Left cardiac atrium (tissue), 4 donors: ENCODE measurements around the gene PROCA1. TPM values are rescaled to one million over a fixed set of nuclear protein-coding genes. Genes with fewer than 3 reads are reported as not detected.

Experiments
- ATAC-seq, 2 donors: fragments of 200-7000 bp; cut with Tn5 transposase; one replicate each; pipeline ENCODE4 v1.9.1; 2020; ENCODE audit warnings: mild to moderate bottlenecking in 2 of 2, moderate library complexity in 2 of 2
- DNase-seq: peaks from one replicate; pipeline ENCODE4 v3.0.0-alpha.2; 2020
- intact Hi-C, 2 donors: fragments of 100-400 bp; cut with DNase I; formaldehyde crosslinking; loops; one replicate each; pipeline versions ENCODE4 v1.14.1 to v1.15.1; 2022 to 2023
- long read RNA-seq: library from polyadenylated mRNA; unstranded; transcript quantifications from one replicate; pipeline ENCODE4 v2.0.0, GENCODE V29; 2021
- total RNA-seq, 2 donors: library from RNA; stranded (reverse); fragmentation: NEBNext Ultra II Directional; extraction: Animal tissue kit (Norgen Biotek cat#: 25700); gene quantifications; one replicate each; pipeline ENCODE4 v1.2.1, GENCODE V29; 2021
- donor health status: DM: no; HTN: yes; CAD: no.
- donor health status: DM: no; HTN: yes; CAD: no; lungs with severe emphysema.
- donor health status: DM: yes; HTN: yes; CAD: no.
- donor health status: Dilated cardiomyopathy.

Gene PROCA1, protein sequence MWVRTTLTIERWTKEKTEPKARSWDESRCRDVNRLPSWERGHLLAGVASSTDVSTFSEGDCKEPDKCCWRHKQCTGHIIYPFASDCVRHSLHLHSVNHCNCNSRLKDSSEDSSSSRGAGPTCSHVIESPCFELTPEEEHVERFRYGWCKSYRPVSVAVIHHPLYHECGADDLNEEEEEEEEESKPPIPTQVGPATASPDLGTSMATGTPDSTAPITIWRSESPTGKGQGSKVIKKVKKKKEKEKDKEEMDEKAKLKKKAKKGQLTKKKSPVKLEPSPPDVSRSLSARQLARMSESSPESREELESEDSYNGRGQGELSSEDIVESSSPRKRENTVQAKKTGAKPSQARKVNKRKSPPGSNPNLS
- total RNA-seq = 1 to 10 TPM in 1 of 2 donors, under 1 TPM in 1; 0.97 to 1.6 TPM
- long read RNA-seq = 0 reads

DNA sequence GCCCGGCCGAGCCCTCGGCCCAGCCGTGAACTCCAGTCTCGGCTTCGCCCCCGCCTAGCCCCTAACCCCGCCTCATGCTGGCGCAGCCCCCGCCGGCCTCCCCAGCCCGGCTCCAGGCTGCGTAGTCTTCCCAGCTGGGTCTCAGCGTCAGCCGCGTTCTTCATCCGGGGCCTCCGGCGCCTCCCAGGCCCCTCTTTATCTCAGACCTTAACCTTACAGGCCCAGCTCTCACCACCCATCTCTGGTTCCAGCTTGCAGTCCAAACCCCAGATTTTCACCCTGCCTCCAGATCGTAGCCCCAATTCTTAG is at the start of gene PROCA1:
PROCA1 (minus strand) TSS at position 166 of the 309 bp plus-strand sequence. CDS start 228 bp downstream, outside the sequence.
- ATAC-seq (peak; percentile 23 to 42), DNase-seq (no peak)
- intact Hi-C loops = no loop called here

DNA sequence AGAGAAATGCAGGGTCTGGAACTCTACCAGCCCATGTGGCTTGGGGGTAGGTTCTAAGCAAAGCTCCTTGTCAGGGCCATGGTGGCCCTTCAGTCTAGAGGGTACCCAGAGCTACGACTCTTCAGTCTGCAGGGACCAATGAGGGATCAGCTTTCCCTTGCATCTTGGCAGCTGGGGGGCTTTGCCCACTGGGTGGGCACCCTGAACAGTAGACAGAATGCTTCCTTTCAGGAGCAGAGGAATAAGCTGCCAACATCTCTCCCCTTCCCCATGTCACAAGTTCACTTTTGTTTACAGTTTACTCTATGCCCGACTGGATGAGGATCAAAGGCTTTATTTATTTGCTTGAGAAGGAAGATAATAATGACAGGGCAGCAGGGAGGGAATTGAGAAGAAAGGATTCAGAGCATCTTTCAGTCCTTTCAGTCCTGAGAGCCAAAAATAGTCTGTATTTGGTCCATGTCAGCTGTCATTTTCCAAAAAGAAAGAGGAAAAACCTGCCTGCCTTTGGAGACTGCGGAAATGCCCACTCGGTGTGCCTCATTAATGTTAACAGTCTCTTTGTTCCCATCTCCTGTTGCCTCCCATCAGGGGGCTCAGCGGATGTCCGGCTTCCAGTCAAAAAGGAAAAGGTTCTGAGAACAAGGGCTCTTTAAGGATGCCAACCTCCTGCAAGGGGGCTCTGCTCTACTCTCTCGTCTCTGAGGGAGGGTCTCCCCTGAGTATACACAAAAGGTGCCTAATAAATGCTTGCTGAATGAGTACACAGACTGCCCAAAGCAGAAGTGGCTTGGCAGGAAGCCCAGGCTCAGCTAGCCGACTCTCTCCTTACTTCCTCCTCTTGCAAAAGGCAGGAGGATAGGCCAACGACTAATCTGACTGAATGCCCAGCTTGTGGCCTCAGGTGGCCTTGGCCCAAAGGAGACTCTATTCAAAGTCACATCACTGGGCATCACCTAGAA is 49.2 kb upstream of the PROCA1 start:
- DNase-seq (peak; percentile 75), ATAC-seq (peak; percentile 37 to 41)
- intact Hi-C loops = loop anchor here (5.0 to 10.0 kb wide), 2 partner anchors 144 to 156 kb away; partner anchors contain the start of gene DHRS13 (in 1 of the 2)

DNA sequence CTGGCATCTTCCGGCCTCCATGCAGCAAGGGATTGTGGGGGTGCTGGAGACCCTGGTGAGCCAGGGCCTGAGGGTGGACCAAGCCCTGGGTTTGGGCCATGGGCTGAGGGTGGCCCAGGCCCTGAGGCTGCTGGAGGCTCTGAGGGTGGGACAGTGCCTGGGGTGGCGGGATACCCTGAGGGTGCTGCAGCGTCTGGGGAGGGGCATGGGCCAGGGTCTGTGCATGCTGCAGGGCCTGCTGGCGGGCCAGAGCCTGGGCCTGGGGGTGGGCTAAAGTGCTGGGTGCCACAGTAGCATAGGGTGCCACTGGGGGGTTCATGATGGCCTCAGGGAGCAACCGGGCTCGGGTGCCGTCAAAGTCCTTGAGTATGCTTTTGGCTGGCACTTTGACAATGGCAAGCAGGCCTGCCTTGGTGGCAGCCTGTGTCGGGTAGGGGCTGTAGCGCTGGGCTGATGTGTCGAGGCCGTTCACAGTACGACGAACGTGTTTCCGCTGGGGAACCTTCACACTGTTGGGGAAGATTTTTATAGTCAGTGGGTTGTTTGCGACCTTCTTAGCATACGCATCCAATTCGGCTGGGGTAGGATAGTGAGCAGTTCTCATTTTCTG is 47.7 kb upstream of the PROCA1 start:
- ATAC-seq (no peak), DNase-seq (no peak)
- intact Hi-C loops = no loop called here

DNA sequence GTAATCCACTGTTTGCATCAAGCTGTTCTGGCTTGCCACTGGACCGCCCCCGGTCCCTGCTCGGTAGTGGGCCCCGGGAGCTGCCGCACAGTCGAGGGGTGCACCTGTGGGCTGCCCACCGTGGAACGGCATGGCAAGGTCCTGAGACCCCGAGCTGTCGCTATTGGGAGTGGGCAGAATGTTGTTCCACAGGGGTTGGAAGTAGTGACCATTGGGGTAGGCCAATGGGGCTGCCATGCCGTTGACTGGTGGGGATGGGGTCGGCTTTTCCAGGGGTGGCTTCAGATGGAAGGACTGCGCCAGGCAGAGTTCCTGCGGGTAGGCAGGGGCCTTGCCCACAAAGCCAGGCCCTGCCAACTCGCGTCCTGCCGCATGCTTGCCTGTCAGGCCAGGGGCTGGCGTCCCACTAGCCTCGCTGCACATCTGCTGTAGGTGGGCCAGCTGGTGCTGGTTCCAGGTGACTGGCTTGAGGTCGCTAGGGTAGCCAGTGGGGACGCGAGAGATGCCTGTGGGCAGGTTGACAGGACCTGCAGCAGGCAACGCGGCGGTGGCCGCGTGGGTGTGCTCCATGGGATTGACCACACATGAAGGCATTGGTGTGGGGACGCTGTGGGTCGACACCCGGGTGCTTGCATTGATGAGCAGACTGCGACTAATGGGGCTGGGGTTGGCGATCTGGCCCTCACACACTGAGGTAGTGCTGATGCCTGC is 46.9 kb upstream of the PROCA1 start:
- ATAC-seq = no peak
- intact Hi-C loops = no loop called here
- no peak for DNase-seq

DNA sequence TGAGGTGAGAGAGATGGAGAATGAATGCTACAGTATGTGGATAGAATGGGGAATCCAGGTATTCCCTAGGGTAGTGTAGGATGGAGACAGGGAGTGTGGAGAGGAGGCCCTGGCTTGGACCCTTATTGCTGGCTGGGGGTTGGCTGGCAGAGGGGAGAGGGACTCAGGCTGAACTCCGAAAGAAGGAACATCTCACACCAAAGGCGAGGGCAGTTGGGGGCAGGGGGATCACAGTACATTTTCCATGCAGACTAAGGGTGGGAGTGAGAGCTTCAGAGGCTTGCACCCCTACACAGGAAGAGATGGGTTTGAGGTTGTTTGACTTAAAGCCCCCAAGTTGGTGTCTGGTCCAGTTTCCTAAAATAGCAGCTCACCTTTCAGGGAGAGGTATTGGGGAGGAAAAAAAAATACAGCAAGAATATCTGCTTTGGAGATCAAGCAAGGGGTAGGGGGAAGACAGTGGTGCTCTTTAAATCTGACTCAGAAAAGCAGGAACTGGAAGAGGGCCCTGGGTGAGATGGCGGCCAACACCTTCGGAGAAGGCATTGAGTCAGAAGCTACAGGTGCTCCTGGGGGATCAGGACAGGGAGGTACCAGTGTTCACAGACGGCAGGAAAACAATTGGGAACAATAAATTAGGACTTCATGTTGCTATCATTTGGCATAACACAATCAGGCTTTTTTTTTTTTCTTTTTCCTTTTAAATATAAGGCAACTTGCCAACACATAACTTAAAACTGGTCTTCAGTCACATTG is 44.5 kb upstream of the PROCA1 start:
- intact Hi-C loops = no loop called here
- DNase-seq (no peak), ATAC-seq (no peak)

DNA sequence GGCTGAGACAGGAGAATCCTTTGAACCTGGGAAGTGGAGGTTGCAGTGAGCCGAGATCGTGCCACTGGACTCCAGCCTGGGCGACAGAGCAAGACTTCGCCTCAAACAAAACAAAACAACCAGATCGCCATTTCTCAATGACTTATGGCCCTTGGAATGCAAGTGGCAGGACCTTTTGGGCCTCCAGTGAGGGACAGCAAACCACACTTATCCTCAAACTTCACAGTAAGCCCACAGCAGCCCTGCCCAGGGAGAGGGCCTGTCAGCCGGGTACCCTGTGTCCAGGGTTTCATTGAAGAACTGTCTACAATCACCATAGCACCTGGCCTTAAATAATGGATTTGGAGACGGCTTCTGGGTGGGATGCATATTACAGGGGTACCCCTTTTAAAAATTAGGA is 43.8 kb upstream of the PROCA1 start:
- intact Hi-C loops = no loop called here
- no peak for DNase-seq
- no peak for ATAC-seq

DNA sequence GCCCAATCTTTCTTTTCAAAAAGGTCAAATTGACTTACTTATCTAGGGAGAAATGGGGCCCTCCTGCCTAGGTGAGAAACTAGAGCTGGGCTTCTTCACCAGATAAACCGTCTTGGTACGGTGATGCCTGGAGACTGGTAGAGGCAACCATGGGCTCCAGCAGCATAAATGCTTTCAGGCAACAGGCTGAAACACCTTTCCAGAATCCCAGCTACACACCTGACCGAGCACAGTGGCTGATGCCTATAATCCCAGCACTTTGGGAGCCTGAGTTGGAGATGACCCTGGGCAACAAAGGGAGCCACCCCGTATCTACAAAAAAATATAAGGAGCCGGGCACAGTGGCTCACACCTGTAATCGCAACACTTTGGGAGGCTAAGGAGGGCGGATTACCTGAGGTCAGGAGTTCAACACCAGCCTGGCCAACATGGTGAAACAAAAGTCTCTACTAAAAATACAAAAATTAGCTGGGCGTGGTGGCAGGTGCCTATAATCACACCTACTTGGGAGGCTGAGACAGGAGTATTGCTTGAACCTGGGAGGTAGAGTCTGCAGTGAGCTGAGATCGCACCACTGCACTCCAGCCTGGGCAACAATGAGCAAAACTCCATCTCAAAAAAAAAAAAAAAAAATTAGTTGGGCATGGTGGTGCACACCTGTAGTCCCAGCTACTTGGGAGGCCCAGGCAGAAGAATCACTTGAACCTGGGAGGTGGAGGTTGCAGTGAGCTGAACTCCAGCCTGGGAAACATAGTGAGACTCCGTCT is 40.1 kb upstream of the PROCA1 start:
- no peak for DNase-seq
- no peak for ATAC-seq
- intact Hi-C loops = no loop called here

DNA sequence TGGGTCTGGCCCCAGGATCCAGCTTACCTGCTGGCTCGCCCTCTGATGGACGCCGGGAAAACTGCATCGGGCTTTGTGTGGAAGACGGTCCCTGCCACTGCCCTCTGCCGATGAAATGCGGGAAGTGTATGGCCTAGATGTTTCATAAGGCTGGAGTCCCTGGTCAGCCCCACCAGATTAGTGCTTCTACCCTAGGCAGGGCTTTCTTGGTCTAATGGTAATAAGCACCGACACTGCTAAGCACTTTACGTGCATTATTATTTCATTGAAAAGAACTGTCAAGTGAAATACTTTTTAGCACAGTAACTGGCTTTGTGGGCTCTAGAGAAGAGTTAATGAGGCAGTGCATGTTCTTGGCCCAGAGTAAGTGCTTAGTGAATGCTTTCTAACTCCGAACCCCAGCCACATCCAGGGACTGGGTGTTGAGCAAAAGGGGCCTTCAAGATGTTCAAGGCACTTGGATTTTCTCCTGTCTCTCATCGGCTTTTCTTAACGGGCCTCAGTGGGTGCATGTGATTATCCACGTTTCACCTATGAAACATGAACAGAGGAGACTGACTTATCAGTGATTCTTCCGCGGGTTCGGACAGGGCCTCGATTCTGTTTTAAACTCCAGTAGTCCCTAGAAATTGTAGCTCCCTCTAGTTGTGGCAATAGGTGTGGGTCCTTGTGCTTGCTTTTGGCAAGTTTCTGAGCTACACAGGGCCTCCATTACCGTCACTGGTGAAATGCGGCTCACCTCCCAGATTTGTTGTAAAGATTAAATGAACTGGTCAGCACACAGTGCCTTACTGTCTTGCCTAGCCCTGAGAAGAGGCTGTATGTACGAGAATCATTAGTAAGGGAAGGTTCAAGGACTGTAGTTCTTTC is 38.7 kb upstream of the PROCA1 start:
- intact Hi-C loops = no loop called here
- DNase-seq (peak; percentile 94), ATAC-seq (peak; percentile 69 to 80)

DNA sequence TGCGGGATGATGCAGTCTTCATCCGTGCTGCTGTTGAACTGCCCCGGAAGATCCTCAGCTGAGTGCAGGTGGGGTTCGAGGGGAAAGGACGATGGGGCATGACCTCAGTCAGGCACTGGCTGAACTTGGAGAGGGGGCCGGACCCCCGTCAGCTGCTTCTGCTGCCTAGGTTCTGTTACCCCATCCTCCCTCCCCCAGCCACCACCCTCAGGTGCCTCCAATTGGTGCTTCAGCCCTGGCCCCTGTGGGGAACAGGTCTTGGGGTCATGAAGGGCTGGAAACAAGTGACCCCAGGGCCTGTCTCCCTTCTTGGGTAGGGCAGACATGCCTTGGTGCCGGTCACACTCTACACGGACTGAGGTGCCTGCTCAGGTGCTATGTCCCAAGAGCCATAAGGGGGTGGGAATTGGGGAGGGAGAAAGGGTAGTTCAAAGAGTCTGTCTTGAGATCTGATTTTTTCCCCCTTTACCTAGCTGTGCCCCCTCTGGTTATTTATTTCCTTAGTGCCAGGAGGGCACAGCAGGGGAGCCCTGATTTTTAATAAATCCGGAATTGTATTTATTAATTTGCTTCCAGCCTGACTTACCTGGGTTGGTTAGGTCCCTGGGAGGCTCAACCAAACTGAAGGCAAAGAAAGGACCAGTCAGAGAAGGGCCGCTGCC is 38.0 kb upstream of the PROCA1 start:
- intact Hi-C loops = loop anchor here in 1 of 2 donors (2.0 kb wide), 1 partner anchor 23 kb away; the partner anchor contains the start of gene TLCD1
- no peak for DNase-seq
- ATAC-seq = no peak

DNA sequence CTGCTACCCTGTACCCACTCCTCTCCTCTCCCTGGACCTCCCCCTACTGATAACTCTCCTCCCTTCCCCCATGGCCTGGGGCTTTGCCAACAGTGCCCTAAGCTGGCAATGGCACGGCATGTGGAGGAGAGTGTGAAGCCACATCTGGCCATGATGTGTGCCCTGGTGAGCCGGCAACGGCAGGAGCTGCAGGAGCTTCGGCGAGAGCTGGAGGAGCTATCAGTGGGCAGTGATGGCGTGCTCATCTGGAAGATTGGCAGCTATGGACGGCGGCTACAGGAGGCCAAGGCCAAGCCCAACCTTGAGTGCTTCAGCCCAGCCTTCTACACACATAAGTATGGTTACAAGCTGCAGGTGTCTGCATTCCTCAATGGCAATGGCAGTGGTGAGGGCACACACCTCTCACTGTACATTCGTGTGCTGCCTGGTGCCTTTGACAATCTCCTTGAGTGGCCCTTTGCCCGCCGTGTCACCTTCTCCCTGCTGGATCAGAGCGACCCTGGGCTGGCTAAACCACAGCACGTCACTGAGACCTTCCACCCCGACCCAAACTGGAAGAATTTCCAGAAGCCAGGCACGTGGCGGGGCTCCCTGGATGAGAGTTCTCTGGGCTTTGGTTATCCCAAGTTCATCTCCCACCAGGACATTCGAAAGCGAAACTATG is 37.3 kb upstream of the PROCA1 start:
- DNase-seq (no peak), ATAC-seq (no peak)
- intact Hi-C loops = loop anchor here in 1 of 2 donors (2.0 kb wide), 1 partner anchor 22 kb away; the partner anchor contains the start of gene TLCD1

DNA sequence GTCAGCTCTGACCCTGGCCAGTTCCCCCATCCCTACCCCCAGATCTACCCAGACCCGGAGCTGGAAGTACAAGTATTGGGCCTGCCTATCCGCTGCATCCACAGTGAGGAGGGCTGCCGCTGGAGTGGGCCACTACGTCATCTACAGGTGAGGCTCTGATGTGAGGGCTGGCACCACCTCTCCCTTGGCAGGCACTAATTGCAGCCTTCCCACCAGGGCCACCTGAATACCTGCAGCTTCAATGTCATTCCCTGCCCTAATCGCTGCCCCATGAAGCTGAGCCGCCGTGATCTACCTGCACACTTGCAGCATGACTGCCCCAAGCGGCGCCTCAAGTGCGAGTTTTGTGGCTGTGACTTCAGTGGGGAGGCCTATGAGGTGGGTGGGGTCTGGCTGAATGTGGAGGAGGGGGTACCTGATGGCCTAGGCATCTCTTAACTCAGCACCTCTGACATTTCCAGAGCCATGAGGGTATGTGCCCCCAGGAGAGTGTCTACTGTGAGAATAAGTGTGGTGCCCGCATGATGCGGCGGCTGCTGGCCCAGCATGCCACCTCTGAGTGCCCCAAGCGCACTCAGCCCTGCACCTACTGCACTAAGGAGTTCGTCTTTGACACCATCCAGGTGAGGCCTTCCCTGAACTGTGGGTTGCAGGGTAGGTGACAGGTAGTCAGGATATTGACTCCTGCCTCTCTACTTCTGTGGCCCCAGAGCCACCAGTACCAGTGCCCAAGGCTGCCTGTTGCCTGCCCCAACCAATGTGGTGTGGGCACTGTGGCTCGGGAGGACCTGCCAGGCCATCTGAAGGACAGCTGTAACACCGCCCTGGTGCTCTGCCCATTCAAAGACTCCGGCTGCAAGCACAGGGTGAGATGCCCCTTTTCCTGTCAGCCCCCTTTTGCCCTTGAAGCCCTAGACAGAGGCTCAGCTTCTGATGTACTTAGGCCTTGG is 36.4 kb upstream of the PROCA1 start:
- intact Hi-C loops = loop anchor here in 1 of 2 donors (2.0 kb wide), 1 partner anchor 21 kb away; the partner anchor contains the start of gene TLCD1
- peak; percentile 8 for DNase-seq
- no peak for ATAC-seq

DNA sequence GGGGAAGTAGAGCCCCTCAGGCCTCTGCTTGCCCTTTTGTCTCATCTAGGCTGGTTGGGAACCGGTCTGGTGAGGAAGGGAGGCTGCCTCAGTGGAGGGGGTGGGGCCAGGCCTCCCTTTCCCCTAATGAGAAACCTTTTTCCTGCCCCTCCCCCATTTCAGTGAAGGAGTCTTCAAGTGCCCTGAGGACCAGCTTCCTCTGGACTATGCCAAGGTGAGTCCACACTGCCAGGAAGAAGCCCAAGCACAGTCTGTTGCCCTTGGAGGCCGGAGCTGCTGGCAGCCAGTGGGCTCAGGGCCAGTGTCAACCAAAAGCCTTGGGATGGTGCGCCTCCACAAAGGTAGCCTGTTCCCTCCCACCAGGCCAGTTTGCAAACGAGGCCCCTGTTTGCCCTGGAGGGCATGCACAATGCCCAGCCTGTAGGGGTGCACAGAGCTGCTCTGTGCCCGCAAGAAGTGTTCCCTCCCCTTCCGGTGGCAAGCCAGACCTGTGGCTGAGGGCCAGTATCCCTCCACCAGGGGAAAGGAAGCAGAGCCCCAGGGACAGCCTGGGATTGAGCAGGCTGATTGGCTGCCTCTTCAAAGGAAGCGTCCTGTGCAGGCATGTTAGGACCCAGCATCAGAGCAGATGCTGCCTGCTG is 35.5 kb upstream of the PROCA1 start:
- no peak for DNase-seq
- ATAC-seq = no peak
- intact Hi-C loops = no loop called here

DNA sequence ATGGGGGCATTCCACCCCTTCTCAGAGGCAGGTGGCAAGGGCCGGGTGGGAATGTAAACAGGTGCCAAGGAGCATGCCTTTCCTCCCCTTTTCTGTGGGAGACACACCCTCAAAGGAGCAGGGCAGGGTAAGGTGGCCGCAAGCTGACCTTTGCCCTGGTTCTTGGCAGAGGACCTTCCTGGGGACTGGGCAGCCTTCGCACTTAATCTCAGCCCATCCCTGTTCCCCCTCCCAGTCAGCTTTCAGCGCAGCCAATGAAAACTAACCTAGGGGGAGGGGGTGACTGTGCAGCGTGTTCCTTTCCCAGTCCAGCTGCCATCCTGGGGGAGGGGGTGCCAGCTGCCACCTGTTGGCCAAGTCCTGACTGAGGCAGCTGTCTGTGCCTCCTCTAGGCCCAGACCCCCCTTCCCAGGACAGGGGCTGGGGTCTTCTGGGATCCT is 34.9 kb upstream of the PROCA1 start:
- no peak for ATAC-seq
- DNase-seq = no peak
- intact Hi-C loops = no loop called here
